Testis (tissue), 3 donors: Measurements from ENCODE around the gene CREBBP. TPM values are rescaled to one million over a fixed set of nuclear protein-coding genes. Genes with fewer than 3 reads are reported as not detected.
A peak's percentile ranks its signal among the peaks of the same experiment; 100 is the strongest.

ENCODE experiments used
- DNase-seq: peaks from one replicate; pipeline ENCODE4 v3.0.0-alpha.2; 2019
- H3K27ac ChIP-seq, 2 donors: fragments of 200-600 bp; sonication (generic); one replicate each; pipeline ENCODE4 v1.5.1; 2019
- H3K27me3 ChIP-seq: fragments of 200-600 bp; sonication (generic); one replicate; pipeline ENCODE4 v1.5.1; 2019
- H3K36me3 ChIP-seq: fragments of 200-600 bp; sonication (generic); one replicate; pipeline ENCODE4 v1.5.1; 2017; ENCODE audit warnings: low read depth; ENCODE audit errors: missing control alignments
- H3K4me1 ChIP-seq: fragments of 200-600 bp; sonication (generic); one replicate; pipeline ENCODE4 v1.5.1; 2019
- H3K4me3 ChIP-seq, 2 donors: fragments of 200-600 bp; sonication (generic); one replicate each; pipeline ENCODE4 v1.5.1; 2017 to 2019
- H3K9me3 ChIP-seq: fragments of 200-600 bp; sonication (generic); one replicate; pipeline ENCODE4 v1.5.1; 2017
- POLR2A ChIP-seq: fragments of 450-650 bp; IDR thresholded peaks from one replicate; pipeline ENCODE4 v1.6.1; 2017; ENCODE audit warnings: antibody characterized with exemption, mild to moderate bottlenecking, moderate library complexity
- WGBS, 2 donors: methylation state at CpG; one replicate each; pipeline ENCODE4 v1.1.5; 2018; 5-methylcytosine and 5-hydroxymethylcytosine counted together
- intact Hi-C: fragments of 100-400 bp; cut with DNase I; formaldehyde crosslinking; loops from one replicate; pipeline ENCODE4 v1.15.1; 2023; ENCODE audit warnings: low total_unique reads
- polyA plus RNA-seq: library from polyadenylated mRNA; stranded (reverse); fragments of 350-450 nt; fragmentation: Illumina TruSeq; extraction: RNeasy Lipid Tissue Mini Kit (QIAGEN cat#74804); gene quantifications from one replicate; pipeline ENCODE4 v1.2.3, GENCODE V29; 2014; ENCODE audit warnings: low read depth, low replicate concordance; ENCODE audit not compliant: insufficient read depth
- total RNA-seq, 2 donors: library from RNA; depleted of rRNA; stranded (reverse); fragments of >200 nt; gene quantifications; one replicate each; pipeline ENCODE4 v1.2.3, GENCODE V29; 2016
- TF ChIP-seq, protein P1 (sequence below), 3 experiments: fragments of 450-650 bp in 2 of 3; fragments of 200-600 bp in 1 of 3; sonication (generic) in 1 of 3; IDR thresholded peaks; one replicate each; pipeline ENCODE4 v1.5.1; 2016 to 2019; ENCODE audit warnings: antibody characterized with exemption in 3 of 3, mild to moderate bottlenecking in 2 of 3, moderate library complexity in 1 of 3

Gene CREBBP
- total and polyA plus RNA-seq, 3 donors from 2014 or later: 86.0 to 185 (median 141) TPM

DNA sequence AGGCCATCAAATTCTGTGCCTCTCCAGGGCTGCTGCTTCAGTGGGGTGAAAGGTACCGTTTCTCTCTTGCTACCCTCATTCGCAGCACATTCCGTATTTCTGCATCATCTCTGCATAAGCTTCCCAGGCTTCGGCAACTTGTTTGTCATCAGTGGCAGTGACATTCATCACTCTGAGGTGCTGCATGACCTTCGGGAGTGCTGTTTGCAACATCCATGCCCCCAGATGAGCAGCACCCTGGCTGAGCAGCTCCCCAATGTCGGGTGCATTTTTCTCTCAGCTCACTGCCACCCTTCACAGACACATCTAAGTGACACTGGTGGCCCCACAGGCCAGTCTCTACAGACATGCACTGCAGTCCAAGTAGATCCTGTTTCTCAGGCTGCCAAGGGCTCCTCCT, 3.8 kb downstream of the CREBBP start:
- Histone ChIP-seq H3K9me3 (no peaks in the 10 kb centered on the region), H3K4me1 (peaks cover 41% of the 10 kb centered on the region), H3K4me3 (no peak overlapping the region), H3K27me3 (no peaks in the 10 kb centered on the region), H3K27ac (no peak overlapping the region), H3K36me3 (no peaks in the 10 kb centered on the region)
- intact Hi-C loops: no loop called here
- peak; percentile 12 for DNase-seq
- TF ChIP-seq, protein P1, sequence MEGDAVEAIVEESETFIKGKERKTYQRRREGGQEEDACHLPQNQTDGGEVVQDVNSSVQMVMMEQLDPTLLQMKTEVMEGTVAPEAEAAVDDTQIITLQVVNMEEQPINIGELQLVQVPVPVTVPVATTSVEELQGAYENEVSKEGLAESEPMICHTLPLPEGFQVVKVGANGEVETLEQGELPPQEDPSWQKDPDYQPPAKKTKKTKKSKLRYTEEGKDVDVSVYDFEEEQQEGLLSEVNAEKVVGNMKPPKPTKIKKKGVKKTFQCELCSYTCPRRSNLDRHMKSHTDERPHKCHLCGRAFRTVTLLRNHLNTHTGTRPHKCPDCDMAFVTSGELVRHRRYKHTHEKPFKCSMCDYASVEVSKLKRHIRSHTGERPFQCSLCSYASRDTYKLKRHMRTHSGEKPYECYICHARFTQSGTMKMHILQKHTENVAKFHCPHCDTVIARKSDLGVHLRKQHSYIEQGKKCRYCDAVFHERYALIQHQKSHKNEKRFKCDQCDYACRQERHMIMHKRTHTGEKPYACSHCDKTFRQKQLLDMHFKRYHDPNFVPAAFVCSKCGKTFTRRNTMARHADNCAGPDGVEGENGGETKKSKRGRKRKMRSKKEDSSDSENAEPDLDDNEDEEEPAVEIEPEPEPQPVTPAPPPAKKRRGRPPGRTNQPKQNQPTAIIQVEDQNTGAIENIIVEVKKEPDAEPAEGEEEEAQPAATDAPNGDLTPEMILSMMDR (IDR thresholded peaks at IDR 0.05): no peak
- TF ChIP-seq POLR2A: no peak
- WGBS, 2 donors: 51 to 52% methylated on average over 6 of the region's 6 CpGs

DNA sequence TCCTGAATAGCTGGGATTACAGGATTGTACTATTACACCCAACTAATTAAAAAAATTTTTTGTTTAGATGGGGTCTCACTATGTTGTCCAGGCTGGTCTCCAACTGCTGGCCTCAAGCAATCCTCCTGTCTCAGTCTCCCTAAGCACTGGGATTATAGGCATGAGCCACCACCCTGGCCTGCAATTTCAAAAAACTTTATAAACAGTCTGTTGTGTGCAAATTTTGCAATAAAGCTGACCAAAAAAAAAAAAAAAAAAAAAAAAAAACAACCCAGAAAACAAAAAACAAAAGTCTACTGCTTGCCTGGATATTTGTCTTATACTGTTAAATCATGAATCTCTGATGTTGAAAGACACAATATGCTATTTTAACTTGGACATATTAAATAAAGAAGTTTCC, 4.4 kb downstream of the CREBBP start:
- Histone ChIP-seq H3K4me3 (no peak overlapping the region), H3K4me1 (peaks cover 47% of the 10 kb centered on the region), H3K27me3 (no peaks in the 10 kb centered on the region), H3K9me3 (no peaks in the 10 kb centered on the region), H3K36me3 (no peaks in the 10 kb centered on the region), H3K27ac (no peak overlapping the region)
- no peak for TF ChIP-seq POLR2A
- TF ChIP-seq, protein P1 (IDR thresholded peaks at IDR 0.05): no peak
- intact Hi-C loops: no loop called here
- DNase-seq: no peak

DNA sequence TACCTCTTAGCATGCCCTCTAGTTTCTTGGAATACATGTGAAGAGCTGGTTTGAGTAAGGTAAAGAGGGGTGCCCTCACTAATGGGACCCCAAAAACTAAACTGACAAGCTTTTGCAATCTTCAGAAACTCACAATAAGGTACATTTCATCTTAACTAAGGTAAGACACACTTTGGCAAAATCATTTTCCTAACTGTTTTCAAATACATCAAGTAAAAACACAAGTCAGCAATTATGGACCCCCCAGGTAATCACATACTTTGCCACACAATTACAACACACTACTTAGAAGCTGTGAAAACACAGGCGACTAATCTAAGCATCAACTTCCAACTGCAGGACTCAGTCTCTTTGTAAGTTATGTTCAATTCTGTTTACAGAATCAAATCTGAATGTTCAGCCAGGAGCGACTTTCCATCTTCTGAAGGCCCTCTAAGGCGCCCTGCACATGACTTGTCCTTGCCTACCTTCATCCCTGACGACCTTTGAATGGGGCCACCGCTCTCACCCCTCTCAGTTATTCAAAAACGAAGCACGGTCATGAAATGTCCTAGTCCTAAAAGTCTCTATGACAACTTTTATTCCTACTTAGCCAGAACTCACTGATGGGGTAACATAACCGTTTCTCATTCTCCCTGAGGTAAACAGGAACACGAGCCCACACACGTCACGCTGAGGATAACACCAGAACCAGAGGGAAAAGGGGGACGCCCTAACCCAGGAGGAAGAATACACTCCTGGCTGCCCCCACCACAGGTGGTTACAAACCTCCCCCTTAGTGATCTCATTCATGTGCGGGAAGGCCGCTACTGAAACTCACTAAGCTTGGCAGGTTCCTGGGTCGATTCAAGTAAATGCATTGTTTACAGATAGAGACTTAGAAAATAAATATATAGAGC, 5.5 kb downstream of the CREBBP start:
- peak; percentile 9 for DNase-seq
- intact Hi-C loops: no loop called here

DNA sequence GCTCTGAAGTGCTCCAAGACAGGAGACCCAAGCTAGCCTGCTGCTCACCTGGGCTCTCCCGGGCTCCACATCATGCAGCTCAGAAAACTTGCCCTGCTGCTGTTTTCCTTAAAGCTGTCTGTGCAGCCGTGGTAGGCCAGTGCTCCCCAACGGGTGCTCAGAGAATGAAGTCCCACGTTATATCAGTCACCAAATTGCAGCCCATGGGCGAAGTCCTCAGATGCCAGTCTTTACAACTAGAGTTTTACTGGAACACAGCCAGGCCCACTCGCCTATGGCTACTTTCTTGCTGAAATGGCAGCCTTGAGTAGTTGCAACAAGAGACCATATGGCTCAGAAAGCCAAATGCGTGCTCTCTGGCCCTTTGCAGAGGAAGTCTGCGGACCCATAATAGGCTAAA, 6.3 kb downstream of the CREBBP start:
- no peak for DNase-seq
- no peaks in the 10 kb centered on the region for H3K36me3 ChIP-seq
- 65 to 75% methylated on average over 8 of the region's 8 CpGs for WGBS, 2 donors
- no peaks in the 10 kb centered on the region for H3K27me3 ChIP-seq
- no peaks in the 10 kb centered on the region for H3K9me3 ChIP-seq
- TF ChIP-seq POLR2A: no peak
- TF ChIP-seq, protein P1 (IDR thresholded peaks at IDR 0.05): no peak
- H3K4me1 ChIP-seq: peaks cover 53% of the 10 kb centered on the region
- intact Hi-C loops: no loop called here
- H3K4me3 ChIP-seq: no peak overlapping the region
- H3K27ac ChIP-seq: no peak overlapping the region

More for the DNA sequence above, 5.5 kb downstream of the CREBBP start:
- Histone ChIP-seq H3K27me3 (no peaks in the 10 kb centered on the region), H3K36me3 (no peaks in the 10 kb centered on the region), H3K27ac (no peak overlapping the region), H3K4me3 (no peak overlapping the region), H3K4me1 (peaks cover 53% of the 10 kb centered on the region), H3K9me3 (no peaks in the 10 kb centered on the region)
- TF ChIP-seq, protein P1 (IDR thresholded peaks at IDR 0.05): no peak
- TF ChIP-seq POLR2A: no peak
- WGBS, 2 donors: 70 to 71% methylated on average over 15 of the region's 15 CpGs
